ENCODE data around the gene FCN2.

DNA sequence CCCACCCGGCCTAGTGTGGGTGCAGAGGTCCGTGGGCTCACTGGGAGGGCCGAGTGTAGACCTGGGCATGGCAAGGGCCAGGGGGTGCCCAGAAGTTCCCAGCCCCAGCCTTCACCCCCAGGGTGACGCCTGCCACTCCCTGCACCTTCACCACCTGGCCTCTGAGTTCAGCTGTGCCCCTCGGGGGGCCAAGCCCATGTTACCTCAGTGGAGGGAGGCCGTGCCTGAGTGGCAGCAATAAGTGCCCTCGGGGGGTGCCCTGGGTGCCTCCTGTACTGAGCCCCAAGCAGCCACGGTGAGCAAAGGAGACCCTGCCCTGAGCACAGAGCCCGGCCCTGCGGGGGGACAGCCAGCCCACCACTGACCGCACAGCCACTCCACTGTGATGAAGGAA lies 10.3 kb upstream of the FCN2 start:
- no peak for TF ChIP-seq ZBTB42 (CRISPR knock-in tag; IDR thresholded peaks at IDR 0.05)
- TF ChIP-seq ZMYM4 (CRISPR knock-in tag; IDR thresholded peaks at IDR 0.05) = no peak
- no peak for TF ChIP-seq ZNF569 (CRISPR knock-in tag; IDR thresholded peaks at IDR 0.05; ENCODE audit: borderline replicate concordance)
- no peak for TF ChIP-seq EEA1 (CRISPR knock-in tag; IDR thresholded peaks at IDR 0.05; ENCODE audit: borderline replicate concordance)
- TF ChIP-seq ZNF274 (CRISPR knock-in tag; IDR thresholded peaks at IDR 0.05) = no peak

Data from HepG2 (cell line).